RWPE1 (cell line): ENCODE results near the gene TVP23B.

ENCODE experiments used
- CTCF ChIA-PET: fragments of 350-600 bp; sonication (Branson Sonifier 250); formaldehyde crosslinking; extraction: SDS; loops from one replicate; lab custom pipeline; 2021; lab: Yijun Ruan, JAX
- POLR2A ChIA-PET: fragments of 400-600 bp; formaldehyde crosslinking; extraction: SDS; loops from one replicate; lab custom pipeline; 2020; ENCODE audit warnings: antibody characterized with exemption; ENCODE audit not compliant: low non-redundant PET; lab: Yijun Ruan, JAX
- DNase-seq: peaks from one replicate; pipeline ENCODE4 v3.0.0; 2012; ENCODE audit warnings: low spot score
- H3K27ac ChIP-seq: fragments of 450-650 bp; 2 replicates; pipeline ENCODE4 v1.5.1; 2017
- CTCF ChIP-seq: fragments of 450-650 bp; conservative IDR thresholded peaks from 2 replicates; pipeline ENCODE4 v1.5.1; 2017; ENCODE audit warnings: low read depth, mild to moderate bottlenecking

Gene TVP23B

GRCh38 chr17:18848501-18848900, 67.5 kb downstream of the TVP23B start:
- TF ChIP-seq CTCF: no peak
- peak overlapping the region; percentile 84; the same call in 1 of the 2 replicates for H3K27ac ChIP-seq
- POLR2A ChIA-PET: no interaction called here
- CTCF ChIA-PET: no interaction called here
- DNase-seq: no peak

- POLR2A ChIA-PET: no interaction called here
- CTCF ChIA-PET: interaction anchor here (0.6 to 0.7 kb wide), 2 partner anchors 11 to 39 kb away, joined by 3 to 6 read pairs; no protein-coding TSS in a partner anchor
- TF ChIP-seq CTCF: no peak
- H3K27ac ChIP-seq: peak overlapping the region; percentile 84
- no peak for DNase-seq
Observed at GRCh38 chr17:18850679-18851078, 69.7 kb downstream of the TVP23B start.

- peak overlapping the region; percentile 84 for H3K27ac ChIP-seq
- ChIA-PET CTCF (interaction anchor here (0.6 to 0.7 kb wide), 2 partner anchors 11 to 39 kb away, joined by 3 to 6 read pairs; no protein-coding TSS in a partner anchor), POLR2A (no interaction called here)
- TF ChIP-seq CTCF: no peak
- DNase-seq: no peak
Observed at GRCh38 chr17:18851201-18851600, 70.2 kb downstream of the TVP23B start.

- H3K27ac ChIP-seq: peak overlapping the region; percentile 84
- ChIA-PET POLR2A (no interaction called here), CTCF (interaction anchor here (0.6 kb wide), 1 partner anchor 38 kb away, joined by 3 read pairs; no protein-coding TSS in a partner anchor)
- DNase-seq: no peak
- TF ChIP-seq CTCF: no peak
Observed at GRCh38 chr17:18854956-18855355, 74.0 kb downstream of the TVP23B start.

- CTCF ChIA-PET: no interaction called here
- peak overlapping the region; percentile 84 for H3K27ac ChIP-seq
- no peak for TF ChIP-seq CTCF
- POLR2A ChIA-PET: no interaction called here
- peak; percentile 93 for DNase-seq
Observed at GRCh38 chr17:18855831-18856569, 75.0 kb downstream of the TVP23B start.
